H9 (cell line): ENCODE results near the gene USP3. TPM values are rescaled to one million over a fixed set of nuclear protein-coding genes. Genes with fewer than 3 reads are reported as not detected.

ENCODE experiments used
- DNase-seq: peaks from one replicate; pipeline ENCODE4 v3.0.0-alpha.2; 2017
- H2AFZ ChIP-seq: one replicate; pipeline ENCODE4 v1.6.1; 2013; ENCODE audit warnings: mild to moderate bottlenecking, low read length, control low read depth, moderate library complexity
- H2AK5ac ChIP-seq: 2 replicates; pipeline ENCODE4 v1.6.1; 2013; ENCODE audit warnings: low read length, control low read depth, mixed read lengths; ENCODE audit not compliant: insufficient read length
- H2BK120ac ChIP-seq: one replicate; pipeline ENCODE4 v1.6.1; 2013; ENCODE audit warnings: low read depth, mild to moderate bottlenecking, low read length, control low read depth, inconsistent platforms; ENCODE audit not compliant: poor library complexity, severe bottlenecking
- H2BK12ac ChIP-seq: 2 replicates; pipeline ENCODE4 v1.6.1; 2013; ENCODE audit warnings: low read length, control low read depth, mixed read lengths, low read depth; ENCODE audit not compliant: insufficient read length
- H2BK15ac ChIP-seq: 2 replicates; pipeline ENCODE4 v1.6.1; 2013; ENCODE audit warnings: low read depth, low read length, control low read depth
- H2BK20ac ChIP-seq: one replicate; pipeline ENCODE4 v1.6.1; 2013; ENCODE audit warnings: low read depth, mild to moderate bottlenecking, low read length, control low read depth, inconsistent platforms; ENCODE audit not compliant: poor library complexity, severe bottlenecking
- H2BK5ac ChIP-seq: 2 replicates; pipeline ENCODE4 v1.6.1; 2013; ENCODE audit warnings: low read length, control low read depth, mixed read lengths; ENCODE audit not compliant: insufficient read length
- H3K14ac ChIP-seq: 2 replicates; pipeline ENCODE4 v1.6.1; 2013; ENCODE audit warnings: low read length, control low read depth; ENCODE audit not compliant: insufficient read depth
- H3K18ac ChIP-seq: 2 replicates; pipeline ENCODE4 v1.6.1; 2013; ENCODE audit warnings: low read depth, mild to moderate bottlenecking, mixed read lengths, low read length, control low read depth; ENCODE audit not compliant: insufficient read length
- H3K23ac ChIP-seq: 2 replicates; pipeline ENCODE4 v1.6.1; 2013; ENCODE audit warnings: low read length, control low read depth, mixed read lengths, low read depth; ENCODE audit not compliant: insufficient read length
- H3K23me2 ChIP-seq: 2 replicates; pipeline ENCODE4 v1.6.1; 2013; ENCODE audit warnings: low read depth, mild to moderate bottlenecking, mixed read lengths, low read length, control low read depth; ENCODE audit not compliant: insufficient read length, poor library complexity, severe bottlenecking
- H3K27ac ChIP-seq: 2 replicates; pipeline ENCODE4 v1.5.1; 2013; ENCODE audit warnings: low read length, control low read depth, mixed read lengths, low read depth; ENCODE audit not compliant: insufficient read length
- H3K27me3 ChIP-seq: 2 replicates; pipeline ENCODE4 v1.6.1; 2013; ENCODE audit warnings: low read length, control low read depth, inconsistent platforms; ENCODE audit not compliant: insufficient read depth
- H3K4ac ChIP-seq: 2 replicates; pipeline ENCODE4 v1.6.1; 2013; ENCODE audit warnings: low read depth, mild to moderate bottlenecking, control low read depth, inconsistent platforms, low read length, moderate library complexity
- H3K4me1 ChIP-seq: 2 replicates; pipeline ENCODE4 v1.6.1; 2013; ENCODE audit warnings: low read length, control low read depth, inconsistent platforms; ENCODE audit not compliant: insufficient read depth
- H3K4me2 ChIP-seq: 2 replicates; pipeline ENCODE4 v1.6.1; 2013; ENCODE audit warnings: low read length, control low read depth, mixed read lengths; ENCODE audit not compliant: insufficient read length, insufficient read depth
- H3K56ac ChIP-seq: 2 replicates; pipeline ENCODE4 v1.6.1; 2013; ENCODE audit warnings: low read depth, mild to moderate bottlenecking, mixed read lengths, low read length, control low read depth; ENCODE audit not compliant: insufficient read length
- H3K79me1 ChIP-seq: 2 replicates; pipeline ENCODE4 v1.6.1; 2013; ENCODE audit warnings: low read depth, mild to moderate bottlenecking, moderate library complexity, low read length, control low read depth, inconsistent platforms; ENCODE audit not compliant: insufficient read depth, poor library complexity, severe bottlenecking
- H3K79me2 ChIP-seq: 2 replicates; pipeline ENCODE4 v1.6.1; 2013; ENCODE audit warnings: low read length, control low read depth, inconsistent platforms; ENCODE audit not compliant: insufficient read depth
- H3K9ac ChIP-seq: 2 replicates; pipeline ENCODE4 v1.6.1; 2013; ENCODE audit warnings: low read length, control low read depth, mixed read lengths; ENCODE audit not compliant: insufficient read length; ENCODE audit errors: extremely low read depth
- H3K9me3 ChIP-seq: one replicate; pipeline ENCODE4 v1.6.1; 2013; ENCODE audit warnings: low read depth, low read length, inconsistent platforms; ENCODE audit not compliant: control insufficient read depth
- H3T11ph ChIP-seq: one replicate; pipeline ENCODE4 v1.6.1; 2013; ENCODE audit warnings: mild to moderate bottlenecking, low read length, control low read depth, inconsistent platforms
- H4K20me1 ChIP-seq: one replicate; pipeline ENCODE4 v1.6.1; 2013; ENCODE audit not compliant: control insufficient read depth, insufficient read length, insufficient read depth
- H4K5ac ChIP-seq: 2 replicates; pipeline ENCODE4 v1.6.1; 2013; ENCODE audit warnings: low read depth, mild to moderate bottlenecking, mixed read lengths, low read length, control low read depth; ENCODE audit not compliant: insufficient read length
- H4K8ac ChIP-seq: replicated peaks from 2 replicates; pipeline ENCODE4 v1.6.1; 2013; ENCODE audit warnings: low read length, control low read depth, mixed read lengths, low read depth; ENCODE audit not compliant: insufficient read length
- H4K91ac ChIP-seq: 2 replicates; pipeline ENCODE4 v1.6.1; 2013; ENCODE audit warnings: low read depth, mild to moderate bottlenecking, moderate library complexity, mixed read lengths, low read length, control low read depth; ENCODE audit not compliant: insufficient read length
- H3K27ac Mint-ChIP-seq, 3 experiments: 2 replicates in 2 of 3; 3 replicates in 1 of 3; pipeline ENCODE4 v1.8.0; 2020 to 2021; ENCODE audit warnings: mixed read lengths in 3 of 3, mild to moderate bottlenecking in 1 of 3, moderate library complexity in 1 of 3
- H3K27me3 Mint-ChIP-seq: 2 replicates; pipeline ENCODE4 v1.8.0; 2021; ENCODE audit warnings: low read depth, mild to moderate bottlenecking, moderate library complexity, mixed read lengths
- H3K36me3 Mint-ChIP-seq, 3 experiments: 2 replicates in 2 of 3; 3 replicates in 1 of 3; pipeline ENCODE4 v1.8.0; 2020 to 2021; ENCODE audit warnings: low read depth in 3 of 3, mixed read lengths in 3 of 3; ENCODE audit not compliant: insufficient read depth in 1 of 3
- H3K4me1 Mint-ChIP-seq, 2 experiments: 2 replicates each; pipeline ENCODE4 v1.8.0; 2020; ENCODE audit warnings: mixed read lengths in 2 of 2
- H3K4me3 Mint-ChIP-seq, 2 experiments: 2 replicates in 1 of 2; 3 replicates in 1 of 2; pipeline ENCODE4 v1.8.0; 2020 to 2021; ENCODE audit warnings: mild to moderate bottlenecking in 2 of 2, mixed read lengths in 2 of 2, moderate library complexity in 1 of 2
- H3K9me3 Mint-ChIP-seq, 2 experiments: 2 replicates in 1 of 2; 3 replicates in 1 of 2; pipeline ENCODE4 v1.8.0; 2020; ENCODE audit warnings: mild to moderate bottlenecking in 2 of 2, mixed read lengths in 2 of 2, moderate library complexity in 1 of 2
- CTCF ChIP-seq: fragments of 200-600 bp; sonication (generic); conservative IDR thresholded peaks from 3 replicates; pipeline ENCODE4 v1.8.0; 2021; ENCODE audit warnings: antibody characterized with exemption, mild to moderate bottlenecking
- total RNA-seq: library from RNA; stranded (reverse); gene quantifications from 2 replicates; pipeline ENCODE4 v1.2.1, GENCODE V29; 2021

The USP3 gene
- total RNA-seq, 1 experiment from 2014 or later, result 14.2 TPM

GRCh38 chr15:63517202-63517601 is 12.8 kb downstream of the USP3 start:
- H2BK5ac ChIP-seq, result no peak overlapping the region
- H4K8ac ChIP-seq, result no peak overlapping the region
- H2BK12ac ChIP-seq, result no peak overlapping the region
- H3K9me3 Mint-ChIP-seq, result no peaks in the 10 kb centered on the region
- H2BK120ac ChIP-seq, result no peak overlapping the region
- H2BK20ac ChIP-seq, result no peak overlapping the region
- H4K20me1 ChIP-seq, result no peaks in the 10 kb centered on the region
- no peaks in the 10 kb centered on the region for H3K79me2 ChIP-seq
- no peak overlapping the region for H3K9ac ChIP-seq
- peak overlapping the region in 1 of 2 experiments; percentile 43; a peak in 2 of 5 replicates for H3K4me3 Mint-ChIP-seq
- no peaks in the 10 kb centered on the region for H3K36me3 Mint-ChIP-seq
- H3K27me3 Mint-ChIP-seq, result no peaks in the 10 kb centered on the region
- H3K56ac ChIP-seq, result no peak overlapping the region
- peaks cover 2% of the 10 kb centered on the region; the same call in 1 of the 2 replicates for H3K4me1 ChIP-seq
- H3K4me2 ChIP-seq, result no peak overlapping the region
- H2AK5ac ChIP-seq, result no peak overlapping the region
- H3K23me2 ChIP-seq, result no peaks in the 10 kb centered on the region
- no peak overlapping the region for H3K18ac ChIP-seq
- no peak overlapping the region for H3K27ac ChIP-seq
- no peak overlapping the region for H4K5ac ChIP-seq
- peak overlapping the region in 2 of 3 experiments; percentile 57 to 82; a peak in 3 of 7 replicates for H3K27ac Mint-ChIP-seq
- no peak overlapping the region for H2BK15ac ChIP-seq
- H3T11ph ChIP-seq, result no peak overlapping the region
- no peak overlapping the region for H3K23ac ChIP-seq
- H3K9me3 ChIP-seq, result no peaks in the 10 kb centered on the region
- no peak overlapping the region for H3K14ac ChIP-seq
- no peak overlapping the region for H4K91ac ChIP-seq
- no peak for DNase-seq
- no peak overlapping the region for H3K4ac ChIP-seq
- peaks cover 27 to 53% of the 10 kb centered on the region in 2 experiments for H3K4me1 Mint-ChIP-seq
- no peak for TF ChIP-seq CTCF
- no peaks in the 10 kb centered on the region for H3K27me3 ChIP-seq
- no peaks in the 10 kb centered on the region for H3K79me1 ChIP-seq
- H2AFZ ChIP-seq, result no peak overlapping the region
